Lung (tissue), 12 donors: ENCODE measurements around the gene KRTAP19-2. TPM values are rescaled to one million over a fixed set of nuclear protein-coding genes. Genes with fewer than 3 reads are reported as not detected.
A peak's percentile ranks its signal among the peaks of the same experiment; 100 is the strongest.

Experiments used
- ATAC-seq: fragments of 200-7000 bp; cut with Tn5 transposase; one replicate; pipeline ENCODE4 v1.9.1; 2020; ENCODE audit warnings: moderate number of reproducible peaks; ENCODE audit not compliant: insufficient read depth, low FRiP score
- DNase-seq, 3 donors: peaks; one replicate each; pipeline ENCODE4 v3.0.0-alpha.2; 2013 to 2017
- H3K27ac ChIP-seq, 2 donors: one replicate each; pipeline ENCODE4 v1.5.1; 2013; ENCODE audit warnings: mild to moderate bottlenecking in 2 of 2, moderate library complexity in 2 of 2, control low read depth in 1 of 2, inconsistent platforms in 1 of 2, low read depth in 1 of 2, low read length in 1 of 2
- H3K27me3 ChIP-seq, 3 donors: one replicate each; pipeline ENCODE4 v1.5.1; 2013; ENCODE audit warnings: low read length in 2 of 3; ENCODE audit not compliant: control insufficient read depth in 3 of 3, insufficient read depth in 3 of 3
- H3K36me3 ChIP-seq, 4 donors: one replicate each; pipeline ENCODE4 v1.5.1; 2013; ENCODE audit warnings: low read length in 4 of 4, mild to moderate bottlenecking in 1 of 4, moderate library complexity in 1 of 4; ENCODE audit not compliant: control insufficient read depth in 4 of 4, insufficient read depth in 4 of 4
- H3K4me1 ChIP-seq, 5 donors: one replicate each; pipeline ENCODE4 v1.5.1; 2013; ENCODE audit warnings: low read length in 5 of 5, mild to moderate bottlenecking in 2 of 5, moderate library complexity in 1 of 5; ENCODE audit not compliant: control insufficient read depth in 5 of 5, insufficient read depth in 5 of 5
- H3K4me3 ChIP-seq: one replicate; pipeline ENCODE4 v1.5.1; 2013; ENCODE audit warnings: mild to moderate bottlenecking, control low read depth, moderate library complexity
- H3K9ac ChIP-seq, 2 donors: one replicate each; pipeline ENCODE4 v1.5.1; 2013; ENCODE audit warnings: low read length in 2 of 2, control low read depth in 1 of 2; ENCODE audit not compliant: insufficient read depth in 1 of 2
- H3K9me3 ChIP-seq, 4 donors: one replicate each; pipeline ENCODE4 v1.5.1; 2013; ENCODE audit warnings: low read length in 3 of 4, mild to moderate bottlenecking in 1 of 4, moderate library complexity in 1 of 4; ENCODE audit not compliant: control insufficient read depth in 4 of 4, insufficient read depth in 3 of 4
- WGBS, 2 donors: extraction: QIAGEN DNeasy Blood & Tissue Kit; methylation state at CpG; one replicate each; pipeline ENCODE4 v1.1.7; 2013; 5-methylcytosine and 5-hydroxymethylcytosine counted together
- polyA plus RNA-seq, 2 donors: library from polyadenylated mRNA; stranded (reverse); fragments of 200-250 nt; gene quantifications; one replicate each; pipeline ENCODE4 v1.2.1, GENCODE V29; 2013
- total RNA-seq, 2 donors: library from RNA; depleted of rRNA in 1 of 2; stranded (reverse); fragments of >200 nt in 1 of 2; gene quantifications; one replicate each; pipeline ENCODE4 v1.2.1, GENCODE V29; 2014 to 2021
- TF ChIP-seq, protein P1 (sequence below): IDR thresholded peaks from 2 replicates; pipeline ENCODE4 v1.5.1; 2012; ENCODE audit warnings: mild to moderate bottlenecking; ENCODE audit errors: control extremely low read depth, extremely low read depth
- donor health status: control.
- donor health status: control.
- donor health status: Bipolar disorder and iron deficiency.
- donor health status: healthy.
- donor health status: DM: yes; HTN: yes; CAD: no.

The KRTAP19-2 gene
- total and polyA plus RNA-seq, 4 donors, result not detected

DNA sequence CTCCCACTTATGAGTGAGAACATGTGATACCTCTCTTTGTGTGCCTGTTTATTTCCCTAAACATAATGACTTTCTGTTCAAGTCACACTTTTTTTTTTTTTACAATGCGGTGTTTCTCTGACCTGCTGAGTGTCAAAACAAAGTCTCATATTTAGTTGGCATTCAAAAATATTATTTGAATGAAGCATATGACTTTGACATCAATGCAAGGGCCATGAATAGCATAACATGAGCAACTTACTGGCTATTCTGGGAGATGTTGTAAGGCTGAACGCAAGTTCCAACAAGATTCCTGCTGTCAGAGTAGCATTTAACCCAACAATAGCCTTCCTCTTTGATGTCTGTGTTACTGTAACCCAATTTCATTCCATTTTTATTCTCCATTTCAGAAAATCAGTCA, 5.1 kb downstream of the KRTAP19-2 start:
- Histone ChIP-seq H3K27me3 (no peaks in the 10 kb centered on the region), H3K27ac (peak overlapping the region in 1 of 2 donors; percentile 9), H3K9ac (no peak overlapping the region), H3K36me3 (no peaks in the 10 kb centered on the region), H3K4me3 (no peak overlapping the region), H3K4me1 (no peaks in the 10 kb centered on the region), H3K9me3 (peaks cover 0 to 10% (median 0%) of the 10 kb centered on the region in 4 donors)
- WGBS, 2 donors, result 80 to 82% methylated on average over 2 of the region's 2 CpGs
- DNase-seq, result no peak
- no peak for ATAC-seq
- TF ChIP-seq, protein P1, sequence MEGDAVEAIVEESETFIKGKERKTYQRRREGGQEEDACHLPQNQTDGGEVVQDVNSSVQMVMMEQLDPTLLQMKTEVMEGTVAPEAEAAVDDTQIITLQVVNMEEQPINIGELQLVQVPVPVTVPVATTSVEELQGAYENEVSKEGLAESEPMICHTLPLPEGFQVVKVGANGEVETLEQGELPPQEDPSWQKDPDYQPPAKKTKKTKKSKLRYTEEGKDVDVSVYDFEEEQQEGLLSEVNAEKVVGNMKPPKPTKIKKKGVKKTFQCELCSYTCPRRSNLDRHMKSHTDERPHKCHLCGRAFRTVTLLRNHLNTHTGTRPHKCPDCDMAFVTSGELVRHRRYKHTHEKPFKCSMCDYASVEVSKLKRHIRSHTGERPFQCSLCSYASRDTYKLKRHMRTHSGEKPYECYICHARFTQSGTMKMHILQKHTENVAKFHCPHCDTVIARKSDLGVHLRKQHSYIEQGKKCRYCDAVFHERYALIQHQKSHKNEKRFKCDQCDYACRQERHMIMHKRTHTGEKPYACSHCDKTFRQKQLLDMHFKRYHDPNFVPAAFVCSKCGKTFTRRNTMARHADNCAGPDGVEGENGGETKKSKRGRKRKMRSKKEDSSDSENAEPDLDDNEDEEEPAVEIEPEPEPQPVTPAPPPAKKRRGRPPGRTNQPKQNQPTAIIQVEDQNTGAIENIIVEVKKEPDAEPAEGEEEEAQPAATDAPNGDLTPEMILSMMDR, result no peak

DNA sequence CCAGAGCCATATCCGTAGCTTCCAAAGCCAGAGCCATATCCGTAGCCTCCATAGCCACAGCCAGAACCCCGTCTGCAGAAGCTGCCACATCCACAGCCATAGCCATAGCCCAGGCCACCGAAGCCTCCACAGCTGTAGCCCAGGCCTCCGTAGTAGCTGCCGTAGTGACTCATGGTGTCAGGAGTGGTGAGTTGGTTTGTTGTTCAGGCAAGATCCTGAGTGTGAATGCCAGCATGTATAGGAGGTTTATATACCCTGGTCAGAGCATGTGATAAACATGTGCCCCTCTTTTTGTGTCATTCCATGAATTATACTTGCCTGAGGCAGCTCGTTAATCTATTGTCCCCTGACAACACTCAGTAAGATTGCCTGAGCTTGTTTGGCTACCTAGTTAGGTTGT, 7.1 kb downstream of the KRTAP19-2 start, which contains the start of gene KRTAP19-1:
KRTAP19-1 (minus strand) TSS at position 223 of the 400 bp plus-strand sequence; CDS start at position 173, 50 bp downstream.
- no peak within 1 kb of the TSS for H3K9ac ChIP-seq
- WGBS, 2 donors, result 91 to 94% methylated on average over 7 of the region's 7 CpGs
- no peaks in the 10 kb centered on the region for H3K4me1 ChIP-seq
- ATAC-seq, result no peak
- no peak within 1 kb of the TSS for H3K4me3 ChIP-seq
- DNase-seq, result no peak
- peak within 1 kb of the TSS in 1 of 2 donors; percentile 56 for H3K27ac ChIP-seq
- no peaks in the 10 kb centered on the region for H3K36me3 ChIP-seq
- no peaks in the 10 kb centered on the region for H3K9me3 ChIP-seq
- TF ChIP-seq, protein P1, result no peak
- H3K27me3 ChIP-seq, result no peaks in the 10 kb centered on the region

DNA sequence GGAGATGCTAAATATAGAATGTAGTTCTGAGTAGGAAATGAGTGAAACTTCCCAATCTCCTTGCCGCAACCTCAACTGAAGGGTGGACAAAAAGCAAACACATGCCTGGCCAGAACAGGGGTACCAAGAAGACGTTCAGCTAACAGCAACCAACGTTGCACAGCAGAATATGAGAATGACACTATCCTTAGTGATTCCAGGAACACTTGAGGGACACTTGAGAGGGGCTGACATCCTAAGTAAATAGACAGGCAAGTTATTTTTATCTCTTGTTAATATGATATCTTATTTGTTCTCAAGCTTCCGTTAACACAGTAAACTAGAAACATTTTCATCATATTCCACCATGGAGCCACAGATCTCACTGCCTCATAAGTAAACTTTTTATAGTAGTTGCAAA, 8.0 kb downstream of the KRTAP19-2 start:
- Histone ChIP-seq H3K9ac (no peak overlapping the region), H3K36me3 (no peaks in the 10 kb centered on the region), H3K4me3 (no peak overlapping the region), H3K4me1 (no peaks in the 10 kb centered on the region), H3K27me3 (no peaks in the 10 kb centered on the region), H3K9me3 (no peaks in the 10 kb centered on the region), H3K27ac (peak overlapping the region in 1 of 2 donors; percentile 56)
- TF ChIP-seq, protein P1, result no peak
- DNase-seq (no peak), ATAC-seq (no peak)
- WGBS, 2 donors, result 45 to 49% methylated on average over 4 of the region's 4 CpGs

DNA sequence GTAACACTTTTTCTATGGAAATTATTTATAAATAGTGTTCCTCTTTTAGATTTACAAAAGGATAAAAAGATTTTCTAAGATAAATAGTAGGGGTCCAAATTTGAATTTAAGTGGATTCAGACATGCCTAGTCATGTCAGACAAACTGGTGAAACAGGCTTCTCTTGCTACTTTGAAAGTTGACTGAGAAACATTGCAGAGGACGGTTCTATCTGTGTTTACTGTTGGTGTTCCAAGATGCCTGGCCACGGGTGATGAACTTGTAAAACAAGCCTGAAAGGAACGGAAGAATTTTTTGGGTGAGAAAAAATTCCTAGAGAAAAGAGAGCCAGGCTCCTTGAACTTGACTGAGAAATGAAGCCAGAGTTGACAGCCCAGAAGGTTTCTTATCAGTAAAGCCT, 9.2 kb downstream of the KRTAP19-2 start:
- H3K27ac ChIP-seq, result no peak overlapping the region
- no peaks in the 10 kb centered on the region for H3K4me1 ChIP-seq
- H3K27me3 ChIP-seq, result no peaks in the 10 kb centered on the region
- ATAC-seq (no peak), DNase-seq (no peak)
- TF ChIP-seq, protein P1, result no peak
- H3K4me3 ChIP-seq, result no peak overlapping the region
- WGBS, 2 donors, result 41 to 65% methylated on average over 3 of the region's 3 CpGs
- no peaks in the 10 kb centered on the region for H3K36me3 ChIP-seq
- no peaks in the 10 kb centered on the region for H3K9me3 ChIP-seq
- no peak overlapping the region for H3K9ac ChIP-seq
